HEK293T (cell line): Measurements from ENCODE around the gene POLN.

Experiments
- CTCF ChIA-PET: fragments of 350-600 bp; formaldehyde crosslinking; extraction: SDS; loops from one replicate; lab custom pipeline; 2021; ENCODE audit warnings: antibody characterized with exemption, inconsistent platforms; lab: Yijun Ruan, JAX
- POLR2A ChIA-PET: fragments of 350-600 bp; formaldehyde crosslinking; extraction: SDS; loops from one replicate; lab custom pipeline; 2020; ENCODE audit warnings: antibody characterized with exemption, inconsistent platforms; lab: Yijun Ruan, JAX
- DNase-seq: peaks from one replicate; pipeline ENCODE4 v3.0.0; 2012; ENCODE audit warnings: mixed read lengths; ENCODE audit errors: extremely low spot score
- ARNT ChIP-seq: fragments of 450-650 bp; IDR thresholded peaks from 2 replicates; pipeline ENCODE4 v1.6.1; 2017; ENCODE audit warnings: mild to moderate bottlenecking
- BHLHE40 ChIP-seq: fragments of 450-650 bp; IDR thresholded peaks from 2 replicates; pipeline ENCODE4 v1.6.1; 2016; ENCODE audit warnings: mild to moderate bottlenecking, moderate library complexity, borderline replicate concordance
- CTBP1 ChIP-seq: fragments of 450-650 bp; IDR thresholded peaks from 2 replicates; pipeline ENCODE4 v1.6.1; 2016; ENCODE audit warnings: borderline replicate concordance
- ELF4 ChIP-seq: fragments of 450-650 bp; IDR thresholded peaks from 2 replicates; pipeline ENCODE4 v1.6.1; 2017; ENCODE audit warnings: antibody characterized with exemption
- FOXA1 ChIP-seq: fragments of 450-650 bp; IDR thresholded peaks from 2 replicates; pipeline ENCODE4 v1.6.1; 2016; ENCODE audit warnings: mild to moderate bottlenecking
- FOXK2 ChIP-seq: fragments of 450-650 bp; IDR thresholded peaks from 2 replicates; pipeline ENCODE4 v1.6.1; 2016; ENCODE audit warnings: mild to moderate bottlenecking
- FOXM1 ChIP-seq: fragments of 450-650 bp; IDR thresholded peaks from 2 replicates; pipeline ENCODE4 v1.6.1; 2017; ENCODE audit warnings: mild to moderate bottlenecking, borderline replicate concordance
- HDGF ChIP-seq: fragments of 450-650 bp; IDR thresholded peaks from 2 replicates; pipeline ENCODE4 v1.6.1; 2017; ENCODE audit warnings: antibody characterized with exemption, borderline replicate concordance
- L3MBTL2 ChIP-seq: fragments of 450-650 bp; conservative IDR thresholded peaks from 2 replicates; pipeline ENCODE4 v1.6.1; 2016; ENCODE audit warnings: mild to moderate bottlenecking
- LEF1 ChIP-seq: fragments of 450-650 bp; IDR thresholded peaks from 2 replicates; pipeline ENCODE4 v1.6.1; 2017; ENCODE audit warnings: mild to moderate bottlenecking, borderline replicate concordance
- NFRKB ChIP-seq: fragments of 450-650 bp; IDR thresholded peaks from 2 replicates; pipeline ENCODE4 v1.6.1; 2016; ENCODE audit warnings: mild to moderate bottlenecking, moderate library complexity
- PKNOX1 ChIP-seq: fragments of 450-650 bp; IDR thresholded peaks from 2 replicates; pipeline ENCODE4 v1.6.1; 2016
- SP1 ChIP-seq: fragments of 450-650 bp; IDR thresholded peaks from 2 replicates; pipeline ENCODE4 v1.6.1; 2017
- SUZ12 ChIP-seq: fragments of 450-650 bp; IDR thresholded peaks from 2 replicates; pipeline ENCODE4 v1.6.1; 2016; ENCODE audit warnings: mild to moderate bottlenecking
- TARDBP ChIP-seq: fragments of 450-650 bp; IDR thresholded peaks from 2 replicates; pipeline ENCODE4 v1.6.1; 2016
- ZNF384 ChIP-seq: fragments of 450-650 bp; IDR thresholded peaks from 2 replicates; pipeline ENCODE4 v1.6.1; 2016

Gene POLN

GRCh38 chr4:2265113-2266110, 23.5 kb upstream of the POLN start:
- POLR2A ChIA-PET = no interaction called here
- TF ChIP-seq FOXA1 (no peak), HDGF (no peak), SUZ12 (no peak), FOXM1 (no peak), TARDBP (no peak)
- CTCF ChIA-PET = interaction anchor here (1.4 kb wide), 1 partner anchor 22 kb away, joined by 3 read pairs; no protein-coding TSS in a partner anchor
- no peak for DNase-seq

GRCh38 chr4:2264481-2265041, 22.6 kb upstream of the POLN start:
- TF ChIP-seq ELF4 = no peak
- TF ChIP-seq HDGF = no peak
- TF ChIP-seq CTBP1 = no peak
- TF ChIP-seq TARDBP = no peak
- TF ChIP-seq L3MBTL2 = no peak
- CTCF ChIA-PET = interaction anchor here (0.6 to 1.4 kb wide), 2 partner anchors 21 to 97 kb away, joined by 3 to 4 read pairs; no protein-coding TSS in a partner anchor
- POLR2A ChIA-PET = interaction anchor here (0.9 kb wide), 1 partner anchor 9 kb away, joined by 3 read pairs; no protein-coding TSS in a partner anchor
- DNase-seq = no peak

GRCh38 chr4:2263926-2264321, 22.0 kb upstream of the POLN start:
- TF ChIP-seq SP1 = no peak
- no peak for TF ChIP-seq ELF4
- no peak for TF ChIP-seq PKNOX1
- no peak for TF ChIP-seq FOXK2
- no peak for TF ChIP-seq ARNT
- no peak for TF ChIP-seq BHLHE40
- TF ChIP-seq SUZ12 = no peak
- TF ChIP-seq ZNF384 = no peak
- TF ChIP-seq NFRKB = no peak
- TF ChIP-seq LEF1 = no peak
- TF ChIP-seq TARDBP = no peak
- TF ChIP-seq HDGF = no peak
- no peak for TF ChIP-seq FOXM1
- TF ChIP-seq FOXA1 = no peak
- no peak for TF ChIP-seq L3MBTL2
- TF ChIP-seq CTBP1 = no peak
- CTCF ChIA-PET = interaction anchor here (1.4 kb wide), 1 partner anchor 20 kb away, joined by 3 read pairs; no protein-coding TSS in a partner anchor
- no peak for DNase-seq
- POLR2A ChIA-PET = interaction anchor here (0.9 kb wide), 1 partner anchor 9 kb away, joined by 3 read pairs; no protein-coding TSS in a partner anchor

- no peak for DNase-seq
- TF ChIP-seq ARNT (no peak), NFRKB (no peak), ZNF384 (no peak), SP1 (no peak), PKNOX1 (no peak), FOXM1 (no peak), FOXK2 (no peak), L3MBTL2 (no peak; the same call in 1 of the 2 replicates), FOXA1 (no peak), CTBP1 (no peak), LEF1 (no peak), HDGF (no peak), SUZ12 (no peak), TARDBP (no peak)
- ChIA-PET POLR2A (interaction anchor here (0.9 to 2.0 kb wide), 4 partner anchors 12 to 206 kb away, joined by 3 to 11 read pairs (median 6); partner anchors contain the start of gene RNF4), CTCF (no interaction called here)
These were observed 21.0 kb upstream of the POLN start for GRCh38 chr4:2262944-2263250.

GRCh38 chr4:2262145-2262943, 20.4 kb upstream of the POLN start:
- ChIA-PET POLR2A (interaction anchor here (0.5 to 2.0 kb wide), 22 partner anchors 9 to 798 kb away, joined by 3 to 11 read pairs (median 3); partner anchors contain the start of genes CFAP99, HAUS3, POLN and RNF4), CTCF (interaction anchor here (0.6 kb wide), 1 partner anchor 365 kb away, joined by 5 read pairs; no protein-coding TSS in a partner anchor)
- TF ChIP-seq PKNOX1 (peak; percentile 99), L3MBTL2 (no peak; the same call in 1 of the 2 replicates)
- DNase-seq = peak; percentile 98
